SH-SY5Y (cell line): ENCODE results near the gene SYNE4.

ENCODE experiments used
- GATA2 ChIP-seq: IDR thresholded peaks from 2 replicates; pipeline ENCODE4 v1.6.1; 2011; ENCODE audit warnings: mild to moderate bottlenecking, low read depth, low read length
- GATA3 ChIP-seq: IDR thresholded peaks from 2 replicates; pipeline ENCODE4 v1.6.1; 2011; ENCODE audit warnings: low read depth, mild to moderate bottlenecking, low read length, moderate library complexity

SYNE4 gene

GRCh38 chr19:35986664-35987570 lies 21.7 kb downstream of the SYNE4 start:
- TF ChIP-seq GATA2 = no peak
- TF ChIP-seq GATA3 = no peak

GRCh38 chr19:35986111-35986510 lies 22.5 kb downstream of the SYNE4 start:
- TF ChIP-seq GATA2 (no peak), GATA3 (no peak)

- TF ChIP-seq GATA3 (no peak), GATA2 (no peak)
These were observed 25.4 kb downstream of the SYNE4 start for GRCh38 chr19:35983177-35983576.

- no peak for TF ChIP-seq GATA2
- no peak for TF ChIP-seq GATA3
These were observed 29.7 kb downstream of the SYNE4 start for GRCh38 chr19:35978832-35979365.

- no peak for TF ChIP-seq GATA3
- TF ChIP-seq GATA2 = no peak
These were observed 30.3 kb downstream of the SYNE4 start for GRCh38 chr19:35978271-35978670.

GRCh38 chr19:35977446-35978222 lies 31.0 kb downstream of the SYNE4 start:
- no peak for TF ChIP-seq GATA2
- no peak for TF ChIP-seq GATA3

- TF ChIP-seq GATA3 (no peak), GATA2 (no peak)
These were observed 32.9 kb downstream of the SYNE4 start for GRCh38 chr19:35975608-35976214.

- no peak for TF ChIP-seq GATA3
- no peak for TF ChIP-seq GATA2
These were observed 35.1 kb downstream of the SYNE4 start for GRCh38 chr19:35973487-35973886.

GRCh38 chr19:35966771-35967170 lies 41.8 kb downstream of the SYNE4 start:
- TF ChIP-seq GATA3 (no peak), GATA2 (no peak)

GRCh38 chr19:35963514-35963913 lies 45.1 kb downstream of the SYNE4 start:
- TF ChIP-seq GATA3 (no peak), GATA2 (no peak)

GRCh38 chr19:35960432-35960972 lies 48.1 kb downstream of the SYNE4 start:
- TF ChIP-seq GATA3 = no peak
- TF ChIP-seq GATA2 = no peak

- TF ChIP-seq GATA2 = no peak
- no peak for TF ChIP-seq GATA3
These were observed 48.7 kb downstream of the SYNE4 start for GRCh38 chr19:35959968-35960320.

GRCh38 chr19:35959040-35959967 lies 49.3 kb downstream of the SYNE4 start:
- TF ChIP-seq GATA2 (no peak), GATA3 (no peak)
